Nucleus accumbens (tissue), 56 donors: ENCODE measurements around the gene PPIE.
A peak's percentile ranks its signal among the peaks of the same experiment; 100 is the strongest.
"Not testable (repeated sequence)": the region's sequence is repeated elsewhere in the genome, so short reads cannot be mapped to it uniquely, and the experiment has no call there.

Experiments
- DNase-seq, 56 donors: peaks; one replicate each; lab custom pipeline; 2025; lab: John Stamatoyannopoulos, UW

The PPIE gene

DNA sequence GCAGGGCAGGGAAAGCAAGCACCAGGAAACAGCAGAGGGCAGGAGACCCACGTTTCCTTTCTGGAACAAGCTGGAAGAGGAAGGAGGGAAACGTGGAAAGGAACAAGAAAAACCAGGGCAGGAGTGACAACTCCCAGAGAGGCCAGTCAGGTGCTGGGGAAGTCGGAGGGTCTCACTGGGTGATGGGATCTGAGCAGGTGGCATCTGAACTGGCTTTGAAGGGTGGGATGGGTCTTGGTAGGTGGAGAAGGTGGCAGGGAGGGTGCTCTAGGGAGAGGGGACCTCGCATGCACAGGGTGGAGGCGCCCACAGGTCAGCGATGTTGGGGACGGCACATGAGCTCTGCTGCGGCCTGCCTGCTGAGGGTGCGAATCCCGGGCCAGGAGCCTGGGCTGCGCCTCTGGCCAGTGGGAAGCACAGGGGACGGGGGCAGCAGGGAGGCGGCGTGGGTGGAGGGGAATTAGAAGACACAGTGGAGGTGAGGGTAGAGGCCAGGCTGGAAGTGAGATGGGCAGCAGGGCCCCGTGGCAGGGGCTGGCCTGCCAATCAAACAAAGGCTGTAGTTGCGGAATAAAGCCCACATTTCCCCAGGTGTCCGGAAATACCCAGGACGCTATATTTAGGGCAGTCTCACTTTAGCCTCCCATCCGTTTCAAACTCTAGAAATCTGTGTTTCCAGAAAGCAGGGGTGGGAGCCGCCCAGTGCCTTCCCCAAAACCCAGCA is 37.2 kb downstream of the PPIE start:
- not testable (repeated sequence) for DNase-seq

DNA sequence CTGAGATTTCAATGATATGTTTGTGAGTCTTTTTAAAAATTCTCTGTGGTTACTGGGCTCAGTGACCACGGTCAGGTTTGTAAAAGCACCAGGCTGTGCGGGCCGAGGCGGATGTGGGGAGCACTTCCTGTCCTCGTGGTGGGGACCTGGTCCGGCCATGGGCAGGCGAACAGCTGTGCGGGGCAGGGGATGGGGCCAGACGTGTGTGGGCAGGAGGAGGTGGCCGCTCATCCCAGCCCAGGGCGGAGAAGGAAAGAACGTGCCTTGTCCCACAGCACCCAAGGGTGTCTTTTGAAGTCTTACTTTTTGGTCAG is 37.7 kb downstream of the PPIE start:
- DNase-seq, result peak in 2 of 56 donors; percentile 8 to 9

DNA sequence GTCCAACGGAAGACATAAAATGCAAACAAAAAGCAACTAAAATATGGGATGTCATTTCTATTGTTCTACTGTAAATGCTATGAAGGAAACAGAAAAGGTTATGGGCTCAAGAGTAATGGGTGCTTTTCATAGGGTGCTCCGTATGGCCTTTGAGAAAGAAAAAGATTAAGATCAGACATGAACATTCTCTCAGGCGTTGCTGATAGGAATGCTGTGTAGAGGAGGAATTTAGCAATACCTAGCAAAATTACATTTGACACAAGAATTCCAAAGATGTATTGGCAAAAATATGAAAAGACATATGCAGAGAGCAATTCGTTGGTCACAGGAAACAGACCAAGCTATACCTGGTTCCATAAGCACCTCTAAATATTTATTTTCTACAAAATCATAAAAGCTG is 38.2 kb downstream of the PPIE start:
- no peak for DNase-seq

DNA sequence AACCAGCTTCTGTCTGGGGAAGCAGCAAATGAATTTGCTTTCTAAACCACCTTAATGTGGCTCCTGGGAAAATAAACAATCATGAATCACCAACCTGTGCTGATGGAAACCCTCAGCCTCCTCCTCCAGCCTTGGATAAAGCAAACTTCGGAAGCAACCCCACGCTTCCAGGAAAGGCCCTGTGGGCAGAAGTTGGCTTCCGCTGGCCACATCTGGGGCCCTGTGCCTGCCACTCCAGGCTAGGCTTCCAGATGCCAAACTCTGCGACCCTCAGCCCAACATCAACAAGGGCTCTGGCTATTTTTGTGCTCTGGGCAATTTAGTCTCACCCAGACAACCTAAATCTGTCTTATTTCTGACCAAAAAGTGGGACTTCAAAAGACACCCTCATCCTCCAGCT is 38.6 kb downstream of the PPIE start:
- no peak for DNase-seq

DNA sequence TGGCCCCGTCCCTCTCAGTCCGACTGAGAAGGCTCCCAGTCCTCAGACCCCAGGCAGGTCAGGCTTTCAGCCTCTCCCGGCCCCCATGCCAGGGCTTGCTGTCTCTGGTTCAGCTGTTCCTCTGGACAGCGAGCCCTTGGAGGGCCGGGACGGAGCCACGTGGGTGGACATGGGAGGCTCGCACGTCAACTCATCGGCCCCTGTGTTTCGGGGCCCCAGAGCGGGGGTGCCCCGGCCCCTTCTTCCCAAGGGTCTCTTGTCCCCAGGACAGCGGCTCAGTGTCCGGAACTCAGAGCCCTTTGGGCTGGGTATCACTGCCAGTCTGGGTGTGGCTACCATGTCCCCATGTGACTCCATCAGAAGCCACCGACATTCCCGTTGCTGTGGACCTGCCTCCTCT is 39.2 kb downstream of the PPIE start:
- not testable (repeated sequence) for DNase-seq

DNA sequence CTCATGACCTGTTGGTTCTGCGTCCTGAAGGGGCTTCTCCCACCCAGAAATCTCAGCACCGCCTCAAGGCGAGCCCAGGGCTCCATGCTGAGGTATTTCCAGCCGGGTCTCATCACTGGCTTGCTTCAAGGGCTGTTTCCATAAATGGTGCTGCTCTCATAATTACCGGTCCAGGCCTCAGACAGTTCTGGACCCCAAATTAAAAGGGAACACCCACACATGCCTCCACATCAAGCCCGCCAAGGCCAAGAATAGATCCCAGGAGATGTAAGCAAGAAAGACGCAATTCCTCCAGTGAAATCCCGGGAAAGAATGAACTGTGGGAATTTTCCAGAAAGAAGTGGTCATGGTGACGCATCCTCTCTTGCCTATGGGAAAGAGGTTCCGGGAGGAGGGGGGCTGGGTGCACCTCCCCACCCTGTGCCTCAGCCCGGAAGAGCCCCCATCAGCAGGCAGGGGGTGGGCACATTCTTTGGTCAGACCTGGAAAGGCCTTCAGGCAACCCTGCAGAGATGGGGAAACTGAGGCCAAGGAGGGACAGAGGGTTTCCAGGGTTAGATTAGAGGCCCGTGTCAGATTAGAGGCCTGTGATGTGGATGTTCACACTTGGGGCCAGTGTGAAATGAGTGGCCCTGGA is 39.9 kb downstream of the PPIE start:
- DNase-seq, result not testable (repeated sequence)

DNA sequence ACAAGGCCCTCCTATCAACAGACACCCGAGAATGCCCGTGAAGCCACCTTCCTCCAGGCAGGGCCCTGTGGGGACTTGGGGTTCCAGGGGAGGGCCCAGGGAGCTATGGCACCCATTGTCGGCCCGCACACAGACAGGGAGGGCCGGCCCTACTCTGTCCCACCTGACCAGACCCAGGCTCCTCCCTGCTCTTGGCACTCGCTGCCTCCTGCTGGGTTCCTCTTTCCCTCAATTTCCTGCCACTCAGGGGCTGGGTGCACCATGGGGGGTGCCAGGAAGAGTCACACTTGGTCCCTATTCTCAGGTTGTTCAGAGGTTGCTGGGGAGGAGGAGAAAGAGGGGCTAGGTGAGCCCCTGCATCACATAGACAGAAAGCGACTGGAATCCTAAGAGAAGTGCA is 40.5 kb downstream of the PPIE start:
- no peak for DNase-seq

DNA sequence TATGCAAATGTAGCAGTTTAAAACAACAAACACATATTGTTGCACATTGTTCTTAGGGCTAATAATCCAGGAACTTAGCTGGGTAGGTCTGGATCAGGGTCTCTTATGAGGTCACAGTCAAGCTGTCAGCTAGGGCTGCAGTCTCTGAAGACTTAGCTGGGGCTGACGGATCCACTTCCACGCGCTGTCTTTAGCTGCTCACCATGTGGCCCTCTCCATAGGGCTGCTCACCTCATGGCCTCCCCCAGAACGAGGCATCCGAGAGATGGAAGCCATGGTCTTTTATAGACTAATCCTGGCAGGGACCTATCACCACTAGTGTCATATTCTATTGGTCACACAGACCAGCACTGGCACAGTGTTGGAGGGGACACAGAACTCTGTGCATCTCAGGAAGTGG is 41.1 kb downstream of the PPIE start:
- no peak for DNase-seq

DNA sequence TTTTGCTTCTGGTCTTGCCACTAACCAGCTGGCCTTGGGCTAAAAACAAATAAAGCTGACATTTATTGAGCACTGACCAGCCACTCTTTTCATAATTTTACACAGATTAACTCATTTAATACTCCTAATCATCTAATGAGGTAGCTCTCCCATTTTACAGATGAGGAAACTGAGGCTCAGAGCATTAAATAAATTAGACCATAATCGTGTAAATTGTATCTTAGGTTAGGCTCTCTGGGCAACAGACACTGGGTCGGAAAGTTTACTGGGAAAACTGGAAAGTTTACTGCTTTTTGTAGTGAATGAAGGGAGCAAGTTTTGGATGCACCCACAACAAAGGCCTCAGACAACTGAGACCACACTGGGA is 42.6 kb downstream of the PPIE start:
- no peak for DNase-seq

DNA sequence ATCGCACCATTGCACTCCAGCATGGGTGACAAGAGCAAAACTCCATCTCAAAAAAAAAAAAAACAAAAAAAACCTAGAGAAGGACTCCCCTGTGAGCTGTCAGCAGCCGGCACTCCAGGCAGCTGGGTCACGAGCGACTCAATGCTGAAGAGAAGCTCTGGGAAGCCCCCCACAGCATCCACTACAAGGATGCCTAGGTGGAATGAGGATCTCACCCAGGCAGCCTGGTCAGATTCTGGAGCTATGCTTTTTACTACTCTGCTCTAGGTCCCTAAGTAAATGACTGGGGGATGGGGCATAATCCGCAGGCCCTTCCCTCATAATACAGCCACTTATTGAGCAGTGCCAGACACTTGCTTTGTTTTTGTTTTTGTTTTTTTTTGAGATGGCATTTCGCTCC is 43.4 kb downstream of the PPIE start:
- DNase-seq, result no peak

DNA sequence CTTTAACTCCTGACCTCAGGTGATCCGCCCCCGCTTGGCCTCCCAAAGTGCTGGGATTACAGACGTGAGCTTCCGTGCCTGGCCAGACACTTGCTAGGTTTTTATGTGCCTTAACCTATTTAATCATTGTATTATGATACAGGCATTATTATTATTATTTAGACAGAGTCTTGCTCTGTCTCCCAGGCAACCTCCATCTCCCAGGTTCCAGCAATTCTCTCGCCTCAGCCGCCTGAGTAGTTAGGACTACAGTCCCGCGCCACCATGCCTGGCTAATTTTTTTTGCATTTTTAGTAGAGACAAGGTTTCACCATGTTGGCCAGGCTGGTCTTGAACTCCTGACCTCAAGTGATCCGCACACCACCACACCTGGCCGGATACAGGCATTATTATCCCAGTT is 44.0 kb downstream of the PPIE start:
- not testable (repeated sequence) for DNase-seq

DNA sequence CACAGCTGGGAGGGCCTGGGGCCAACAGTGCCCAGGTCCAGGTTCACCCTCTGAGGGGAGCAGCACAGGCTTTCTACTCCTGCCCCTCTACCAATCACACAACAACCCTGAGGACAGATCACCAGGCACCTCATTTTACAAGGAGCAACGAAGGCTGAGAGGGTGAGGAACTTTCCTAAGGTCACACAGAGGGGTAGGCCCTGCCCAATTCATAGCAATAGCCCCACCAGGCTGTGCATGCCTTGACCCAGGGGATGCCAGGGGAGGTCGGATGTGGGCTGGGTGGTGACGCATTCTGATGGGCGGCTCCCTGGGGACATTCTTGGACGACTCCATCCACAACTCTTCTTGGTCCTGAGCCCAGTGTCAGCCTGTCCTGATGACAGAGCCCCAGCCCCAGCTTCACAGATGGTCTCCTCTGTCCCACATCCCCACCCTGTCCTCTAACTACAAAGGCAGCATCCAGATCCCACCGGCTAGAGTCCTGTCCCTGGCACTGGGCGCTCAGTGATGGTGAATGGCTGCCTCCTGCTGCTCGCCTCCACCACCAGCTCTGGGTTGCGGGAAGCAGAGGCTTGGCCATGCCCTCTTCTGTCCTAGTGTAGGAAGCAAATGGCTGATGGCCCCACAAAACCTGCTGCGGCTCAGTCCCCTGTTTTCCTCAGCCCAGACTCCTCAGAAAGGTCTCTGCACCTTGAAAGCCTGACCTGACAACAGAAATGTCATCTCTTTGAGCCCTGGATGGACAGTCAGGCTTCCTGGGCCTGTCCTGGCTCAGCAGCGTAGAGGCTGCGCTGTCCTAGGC is 47.8 kb downstream of the PPIE start:
- DNase-seq, result peak in 19 of 56 donors; percentile 5 to 59 (median 23)

DNA sequence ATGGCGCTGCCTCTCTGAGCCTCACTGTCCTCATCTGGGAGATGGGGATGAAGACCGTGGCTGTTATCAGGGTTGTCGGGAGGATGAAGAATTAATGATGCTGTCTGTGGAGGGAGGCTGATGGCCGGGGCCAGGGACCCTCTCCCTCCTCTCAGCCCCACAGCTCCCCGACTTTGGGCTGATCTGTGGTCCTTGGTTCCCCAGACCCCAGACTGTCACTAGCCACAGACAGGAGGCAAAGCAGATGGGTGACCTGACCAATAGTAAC is 48.4 kb downstream of the PPIE start:
- DNase-seq, result not testable (repeated sequence)

DNA sequence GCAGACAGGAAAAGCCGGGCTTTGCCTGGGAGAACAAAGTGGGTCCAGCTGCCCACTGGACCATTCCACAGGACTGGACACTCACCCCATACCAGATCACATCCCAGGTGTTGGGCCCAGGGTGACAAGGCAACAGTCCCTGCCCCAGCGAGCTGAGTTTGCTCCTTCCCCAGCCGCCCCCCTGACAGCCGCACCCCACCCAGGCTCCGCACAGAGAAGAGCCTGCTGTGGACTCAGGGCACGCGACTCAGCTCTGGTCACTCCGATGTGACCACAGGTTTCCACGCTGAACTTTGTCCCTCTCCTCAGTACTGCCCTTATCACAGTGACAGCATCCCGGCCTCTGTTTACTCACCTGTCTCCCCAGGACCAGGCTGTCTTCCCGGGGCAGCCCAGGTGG is 48.8 kb downstream of the PPIE start:
- no peak for DNase-seq

DNA sequence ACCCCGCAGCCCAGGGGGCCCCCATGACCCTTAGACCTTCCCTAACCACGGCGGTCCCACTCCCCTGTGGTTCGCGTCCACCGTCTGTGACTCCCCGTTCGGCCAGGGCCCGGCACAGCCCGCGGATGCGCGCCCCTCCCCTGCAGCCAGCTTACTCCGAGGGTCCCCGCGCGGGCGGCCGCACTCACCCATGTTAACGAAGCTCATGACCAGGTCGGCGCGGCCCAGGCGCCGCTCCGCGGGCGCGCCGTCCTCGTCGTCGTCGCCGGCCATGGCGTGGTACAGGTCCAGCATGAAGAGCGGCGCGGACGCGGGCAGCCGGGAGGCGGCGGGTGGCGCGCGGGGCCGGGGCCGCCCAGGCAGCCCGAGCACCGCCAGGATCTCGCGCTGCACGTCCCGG is 49.3 kb downstream of the PPIE start:
- DNase-seq, result not testable (repeated sequence)

DNA sequence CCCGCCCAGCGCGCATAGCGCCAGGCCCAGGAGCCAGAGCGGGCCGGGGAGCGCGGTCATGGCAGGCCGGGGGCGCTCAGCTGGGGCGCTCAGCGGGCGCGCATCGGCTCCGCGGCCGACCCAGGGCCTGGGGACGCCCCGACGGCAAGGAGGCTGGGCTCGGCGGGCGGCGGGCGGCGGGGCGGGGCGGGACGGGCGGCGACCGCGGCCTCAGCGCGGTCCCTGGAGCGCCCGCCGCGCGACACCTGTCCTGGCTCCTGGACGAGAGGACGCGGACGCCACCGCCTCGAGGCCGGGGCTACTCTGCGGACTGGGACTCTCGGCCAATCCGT is 49.7 kb downstream of the PPIE start:
- DNase-seq, result no peak

DNA sequence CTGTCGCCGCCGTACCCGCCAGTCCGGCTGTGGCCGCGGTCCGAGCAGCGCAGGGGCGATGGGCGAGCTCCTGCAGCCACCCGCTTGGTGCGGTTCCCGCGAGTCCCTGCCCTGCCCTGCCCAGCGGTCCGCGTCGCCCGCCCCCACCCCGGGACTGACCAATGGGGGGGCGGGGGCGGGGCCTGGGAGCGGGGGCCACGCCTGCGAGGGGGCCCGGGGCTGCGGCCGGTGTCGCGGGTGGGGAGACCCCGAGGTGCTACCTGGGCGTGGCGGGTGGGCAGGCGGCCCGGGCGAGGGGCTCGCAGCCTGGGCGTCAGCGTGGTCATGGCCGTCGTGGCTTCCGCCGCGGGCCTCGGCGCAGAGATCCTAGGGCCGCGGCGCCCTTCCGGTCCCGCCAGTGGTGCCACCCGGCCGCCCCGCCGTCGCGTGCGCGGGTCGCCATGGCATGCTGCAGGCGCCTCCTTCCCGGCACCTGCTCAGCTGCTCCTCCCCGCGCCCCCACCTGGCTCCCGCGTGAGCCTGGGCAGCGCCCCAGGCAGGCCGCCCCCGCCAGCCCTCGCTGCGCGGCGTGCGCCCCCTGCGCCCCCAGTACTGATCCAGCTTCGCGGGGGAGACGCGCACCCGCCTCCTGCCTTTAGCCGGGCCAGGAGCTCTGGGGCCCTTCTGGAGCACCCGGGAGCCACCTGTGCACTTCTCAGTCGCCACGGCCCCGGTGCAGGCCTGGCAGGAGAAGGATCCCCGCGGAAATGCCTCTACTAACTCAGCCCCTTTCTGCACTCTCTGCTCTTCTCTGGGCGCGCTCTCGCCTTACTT is 50.3 kb downstream of the PPIE start, which contains the start of gene BMP8B:
BMP8B (minus strand) TSS at position 108 of the 813 bp plus-strand sequence. CDS start 380 bp downstream, outside the sequence.
- DNase-seq, result peak in 42 of 56 donors; percentile 10 to 77 (median 32)

DNA sequence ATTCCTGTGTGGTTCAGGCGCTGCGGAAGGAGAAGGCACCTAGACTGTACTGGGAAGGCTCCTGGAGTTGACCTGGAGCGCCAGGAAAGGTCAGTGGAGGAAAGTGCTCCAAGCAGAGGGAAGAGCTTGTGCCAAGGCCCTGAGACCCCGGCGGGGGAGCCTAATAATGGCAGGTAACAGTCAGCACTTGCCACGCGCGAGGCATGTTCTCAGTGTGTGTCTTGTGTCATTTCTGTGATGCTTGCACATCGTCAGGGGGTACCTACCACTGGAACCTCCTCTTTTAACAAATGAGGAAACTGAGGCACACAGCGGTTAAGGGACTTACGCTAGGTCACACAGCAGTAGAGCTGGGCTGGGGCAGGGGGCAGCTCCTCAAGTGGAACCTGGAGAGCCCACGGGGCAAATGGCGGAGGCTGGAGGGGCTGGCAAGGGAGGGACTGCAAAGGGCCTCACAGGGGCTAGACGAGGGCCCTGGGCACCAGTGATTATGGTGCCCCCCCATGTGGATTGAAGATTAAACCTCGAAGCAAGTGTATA is 51.0 kb downstream of the PPIE start:
- no peak for DNase-seq

DNA sequence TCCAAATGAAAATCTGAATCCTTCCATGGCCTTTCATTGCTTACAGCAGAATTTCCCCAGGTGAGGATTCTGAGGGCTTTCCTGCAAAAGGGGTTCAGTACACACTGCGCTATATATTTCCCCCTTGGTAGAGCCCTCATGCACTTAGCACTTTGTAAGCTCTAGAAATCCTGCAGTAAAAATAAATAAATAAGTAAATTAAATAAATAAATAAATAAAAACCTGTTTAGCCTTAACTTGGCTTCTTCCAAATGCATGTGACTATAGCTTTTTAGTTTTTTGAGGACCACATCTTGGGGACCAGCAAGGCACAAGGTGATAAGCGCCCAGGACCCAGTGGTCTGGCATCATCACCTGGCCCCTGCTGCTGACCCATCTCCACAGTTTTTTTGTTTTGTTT is 53.2 kb downstream of the PPIE start:
- DNase-seq, result no peak

DNA sequence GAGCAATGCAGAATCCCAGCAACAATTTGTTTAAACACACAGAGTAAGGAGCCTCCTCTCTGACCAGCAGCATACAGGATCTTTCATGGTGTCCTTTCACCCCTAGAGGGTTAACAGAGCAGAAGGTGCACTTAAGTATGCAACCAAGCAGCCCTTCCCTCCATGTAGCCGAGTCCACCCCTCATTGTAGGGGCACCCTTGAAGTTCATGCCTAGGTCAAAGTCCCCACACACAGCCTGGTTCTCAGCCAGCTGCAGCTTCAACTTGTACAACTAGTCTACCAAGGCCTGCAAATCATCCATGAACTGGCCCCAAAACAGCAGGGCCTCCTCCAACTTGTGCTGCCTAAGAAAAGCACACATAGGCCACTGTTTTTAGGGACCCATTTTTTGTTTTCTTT is 57.0 kb downstream of the PPIE start:
- DNase-seq, result no peak
